Activated CD4-positive, alpha-beta T cell treated with anti-CD3 and anti-CD28 coated beads for 48 hours (primary cell): ENCODE results near the gene NAIF1.
A peak's percentile ranks its signal among the peaks of the same experiment; 100 is the strongest.
"Not testable (repeated sequence)": the region's sequence is repeated elsewhere in the genome, so short reads cannot be mapped to it uniquely, and the experiment has no call there.

Experiments
- DNase-seq: peaks from one replicate; pipeline ENCODE4 v3.0.0-alpha.2; 2020

The NAIF1 gene

DNA sequence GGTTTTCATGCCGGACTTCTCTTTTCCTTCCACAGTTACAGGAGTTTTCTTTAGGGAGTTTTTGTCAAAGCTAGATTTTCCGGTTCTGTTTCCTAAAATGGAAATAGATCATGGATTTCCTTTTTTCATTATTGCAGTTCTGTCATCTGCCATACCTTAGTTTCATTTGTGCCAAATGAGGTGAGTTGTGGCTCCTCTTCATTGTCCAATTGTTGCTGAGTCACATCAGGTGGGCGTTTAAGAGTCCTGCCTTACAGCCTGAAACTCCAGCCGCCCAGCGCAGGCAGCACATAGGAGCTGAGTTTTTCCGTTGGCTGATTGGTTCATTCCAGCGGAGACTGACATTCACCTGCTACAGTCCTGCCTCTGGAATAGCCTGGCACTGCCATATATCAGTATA, 15.0 kb upstream of the NAIF1 start:
- DNase-seq: no peak

- no peak for DNase-seq
These were observed 13.9 kb upstream of the NAIF1 start for GRCh38 chr9:128081056-128081455.

- no peak for DNase-seq
These were observed 13.1 kb upstream of the NAIF1 start for GRCh38 chr9:128080206-128080605.

GRCh38 chr9:128078504-128079434, 11.6 kb upstream of the NAIF1 start:
- DNase-seq: no peak

GRCh38 chr9:128077847-128078503, 10.9 kb upstream of the NAIF1 start:
- no peak for DNase-seq

DNA sequence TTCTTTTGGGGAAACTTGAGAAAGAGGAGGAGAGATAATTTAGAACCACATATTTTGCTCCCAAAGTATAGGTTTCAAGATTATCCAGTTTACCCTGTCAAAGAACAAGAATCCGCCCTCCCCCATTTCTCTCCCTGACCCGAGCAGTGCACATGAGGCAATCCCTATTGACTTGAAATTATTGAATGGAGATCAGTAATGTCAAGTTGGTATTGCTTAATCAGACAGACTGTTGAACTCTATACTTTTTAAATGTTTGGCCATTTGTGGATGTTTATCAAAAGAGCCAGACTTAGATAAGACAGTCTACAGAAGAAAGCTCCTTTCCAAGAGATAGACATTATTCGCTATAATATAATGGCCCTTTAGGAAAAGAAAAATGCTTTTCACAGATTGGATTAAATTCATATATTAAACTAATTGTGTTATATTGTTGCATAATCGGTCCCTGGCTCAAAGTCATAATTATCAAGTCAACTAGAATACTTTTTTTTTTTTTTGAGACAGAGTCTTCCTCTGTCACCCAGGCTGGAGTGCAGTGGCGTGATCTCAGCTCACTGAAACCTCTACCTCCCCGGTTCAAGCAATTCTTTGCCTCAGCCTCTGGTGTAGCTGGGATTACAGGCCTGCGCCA, 6.2 kb upstream of the NAIF1 start:
- no peak for DNase-seq

- DNase-seq: peak; percentile 68
These were observed 5.3 kb upstream of the NAIF1 start for GRCh38 chr9:128072144-128073021.

DNA sequence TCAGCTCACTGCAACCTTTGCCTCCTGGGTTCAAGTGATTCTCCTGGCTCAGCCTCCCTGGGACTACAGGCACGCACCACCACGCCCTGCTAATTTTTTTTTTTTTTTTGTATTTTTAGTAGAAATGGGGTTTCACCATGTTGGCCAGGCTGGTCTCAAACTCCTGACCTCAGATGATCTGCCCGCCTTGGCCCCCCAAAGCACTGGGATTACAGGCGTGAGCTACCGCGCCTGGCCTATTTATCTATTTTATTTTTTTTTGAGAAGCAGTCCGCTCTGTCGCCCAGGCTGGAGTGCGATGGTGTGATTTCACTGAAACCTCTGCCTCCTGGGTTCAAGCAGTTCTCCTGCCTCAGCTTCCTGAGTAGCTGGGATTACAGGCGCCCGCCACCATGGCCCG, 4.4 kb upstream of the NAIF1 start:
- DNase-seq: not testable (repeated sequence)

DNA sequence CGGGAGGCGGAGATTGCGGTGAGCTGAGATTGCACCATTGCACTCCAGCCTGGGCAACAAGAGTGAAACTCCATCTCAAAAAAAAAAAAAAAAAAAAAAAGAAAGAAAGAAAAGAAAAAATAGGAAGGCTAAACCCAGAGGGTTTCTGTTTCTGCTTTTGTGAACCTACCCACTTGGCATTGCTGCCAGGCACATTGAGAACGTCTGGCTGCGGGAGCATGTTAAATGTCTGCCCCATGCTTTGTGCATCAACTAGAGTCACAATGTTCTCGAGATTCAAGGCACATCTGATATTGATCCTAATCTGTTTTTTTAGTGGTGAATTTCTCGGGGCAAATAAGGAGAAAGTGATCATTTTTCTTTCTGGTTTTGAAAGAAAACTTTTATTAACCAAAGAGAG, 3.8 kb upstream of the NAIF1 start:
- no peak for DNase-seq

DNA sequence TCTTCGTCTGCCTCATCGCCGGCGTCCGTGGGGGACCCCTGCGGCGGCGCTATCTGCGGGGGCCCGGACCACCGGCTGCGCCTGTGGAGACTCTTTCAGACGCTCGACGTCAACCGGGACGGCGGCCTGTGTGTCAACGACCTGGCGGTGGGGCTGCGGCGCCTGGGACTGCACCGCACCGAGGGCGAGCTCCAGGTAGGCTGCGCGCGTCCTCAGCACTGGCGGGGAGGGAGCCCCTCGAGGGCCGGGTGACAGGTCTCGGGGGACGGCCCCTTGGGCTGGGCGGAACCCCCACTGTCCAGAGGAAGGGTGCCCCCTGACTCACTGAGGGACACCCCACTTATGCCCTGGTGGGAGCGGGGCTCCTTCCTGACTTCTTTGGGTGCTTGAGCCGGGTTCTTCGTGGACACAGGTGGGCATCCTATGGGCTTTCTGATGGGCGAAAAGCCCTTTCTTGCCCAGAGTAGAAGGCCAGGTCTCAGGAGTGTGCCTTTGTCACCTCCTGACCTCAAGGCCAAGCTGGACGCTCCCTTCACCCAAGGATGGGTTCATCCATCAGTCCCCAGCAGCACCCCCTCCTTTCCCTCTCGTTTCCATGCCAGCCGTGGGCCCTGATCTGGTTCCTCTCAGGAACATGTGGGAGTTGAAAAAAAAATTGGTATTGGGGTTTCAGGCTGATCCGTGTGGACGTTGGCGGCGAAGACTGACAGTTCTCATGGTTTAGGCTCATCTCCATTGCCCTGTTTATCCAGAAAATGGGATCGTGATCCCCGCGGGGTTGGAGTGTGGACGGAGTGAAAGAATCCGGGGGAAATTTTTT, 1.5 kb upstream of the NAIF1 start:
- DNase-seq: peak; percentile 54

DNA sequence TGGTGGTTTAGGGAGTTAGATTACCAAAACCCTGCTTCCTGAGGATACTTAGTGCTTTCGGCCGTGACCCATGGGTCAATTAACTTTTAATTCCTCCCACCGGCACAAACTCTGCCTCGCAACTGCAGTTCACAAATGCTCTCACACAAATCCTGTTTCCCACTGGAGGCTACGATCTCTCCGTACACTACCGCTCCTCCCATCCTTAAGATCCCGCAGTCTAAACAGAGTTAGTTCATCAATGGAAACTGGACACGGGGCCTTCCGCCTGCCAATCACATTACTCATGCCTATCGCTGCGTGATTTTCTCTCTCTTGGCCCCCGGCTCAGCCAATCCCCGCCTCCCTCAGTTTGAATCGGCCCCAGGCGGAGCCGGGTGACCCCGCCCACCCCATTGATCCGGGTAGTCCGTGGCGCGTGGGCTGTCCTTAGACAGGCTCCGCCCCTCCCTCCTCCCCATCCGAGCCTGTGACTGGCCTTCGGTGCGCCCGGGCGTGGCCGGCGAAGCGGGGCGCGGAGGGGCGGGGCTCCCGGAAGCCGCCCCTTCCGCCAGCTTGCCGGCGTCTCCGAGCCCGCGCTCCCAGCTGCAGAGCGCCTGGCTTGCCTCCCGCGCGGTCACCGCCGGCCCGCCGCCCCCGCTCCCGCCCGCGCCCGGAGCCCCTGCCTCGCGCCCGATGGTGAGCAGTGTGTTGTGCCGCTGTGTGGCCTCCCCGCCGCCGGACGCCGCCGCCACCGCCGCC, 695 bp upstream of the NAIF1 start, which contains the start of gene SLC25A25:
Gene SLC25A25 (plus strand): TSS at position 588 of the 741 bp plus-strand sequence. CDS start 88 bp downstream, at position 676.
- peak; percentile 100 for DNase-seq

DNA sequence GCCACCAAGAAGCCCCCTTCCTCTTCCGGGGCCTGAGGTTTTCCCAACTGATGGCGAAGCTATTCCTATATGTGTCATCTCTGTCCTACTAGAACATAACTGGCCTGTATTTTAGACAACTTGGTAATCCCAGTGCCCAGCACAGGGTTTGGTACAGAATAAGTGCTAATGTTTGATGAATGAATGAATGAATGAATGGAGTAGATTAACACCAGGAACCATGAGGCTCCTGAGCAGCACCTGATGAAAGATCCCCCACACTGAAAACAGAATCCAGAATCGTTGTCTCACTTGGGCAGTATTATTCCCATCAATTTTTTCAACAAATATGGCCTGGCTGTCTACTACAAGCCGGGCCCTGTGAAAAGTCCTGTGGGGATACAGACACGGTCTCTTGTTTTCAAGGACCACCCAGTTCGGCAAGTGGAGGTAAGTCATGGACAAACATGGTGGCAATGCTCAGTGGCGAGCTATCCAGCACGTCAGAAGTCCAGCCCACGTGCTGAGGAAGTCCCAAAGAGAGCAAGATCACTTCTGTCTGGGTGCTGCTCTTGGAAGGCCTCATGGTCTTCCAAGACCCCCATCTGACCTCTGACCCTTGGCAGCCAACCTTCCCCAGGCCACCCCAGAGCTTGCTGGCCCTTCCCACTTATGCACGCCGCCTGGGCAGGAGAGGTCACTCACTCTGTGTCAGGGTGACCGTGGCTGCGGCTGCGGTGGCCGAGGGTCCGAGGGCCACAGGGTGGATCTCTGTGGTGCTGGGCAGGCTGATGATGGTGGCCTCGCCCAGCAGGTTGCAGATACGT, 1.0 kb downstream of the NAIF1 start:
- DNase-seq: no peak

DNA sequence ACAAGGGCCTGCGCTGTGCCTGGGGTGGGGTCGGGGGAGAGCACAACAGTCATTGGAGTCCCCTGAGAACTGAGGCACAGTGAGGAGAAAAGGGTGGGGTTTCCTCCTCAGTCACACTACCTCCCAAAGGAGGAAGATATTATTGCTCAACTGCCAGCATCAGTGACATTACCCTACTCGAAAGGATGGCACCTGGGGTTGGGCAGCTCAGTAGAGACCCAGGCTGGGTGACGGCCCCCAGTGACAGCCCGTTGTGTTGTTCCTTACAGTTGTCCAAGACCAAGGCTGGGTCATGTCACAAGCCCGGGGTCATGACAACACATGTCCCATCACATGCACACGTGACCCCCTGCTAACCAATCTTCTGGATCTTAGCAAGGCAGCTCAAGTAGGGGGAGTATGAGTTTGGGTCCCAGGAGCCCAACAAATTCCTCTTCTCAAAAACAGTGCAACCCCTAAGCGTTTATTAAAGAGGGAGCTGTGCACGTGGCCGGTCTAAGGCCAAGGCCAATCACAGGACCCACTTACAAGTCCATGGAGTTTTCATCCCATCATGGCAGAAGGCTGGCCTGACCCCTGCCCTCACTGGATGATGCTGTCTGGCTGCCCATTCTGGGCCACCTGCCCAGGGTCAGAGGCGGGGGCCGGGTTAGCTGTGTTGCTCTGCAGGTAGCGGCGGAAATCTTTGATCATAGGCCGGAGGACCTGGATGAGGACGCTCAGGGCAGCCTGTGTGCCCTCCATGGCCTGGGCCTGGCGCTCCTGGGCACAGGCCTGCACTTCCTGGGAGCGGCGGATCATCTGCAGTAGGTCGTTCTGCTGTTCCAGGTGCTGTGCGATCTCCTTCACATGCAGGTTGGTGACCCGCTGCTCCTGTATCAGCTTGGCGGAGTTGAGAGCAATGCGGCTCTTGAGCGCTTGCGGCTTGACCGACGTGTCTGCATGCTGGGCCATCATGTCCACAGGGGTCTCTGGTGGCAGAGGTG, 4.0 kb downstream of the NAIF1 start:
- DNase-seq: no peak

DNA sequence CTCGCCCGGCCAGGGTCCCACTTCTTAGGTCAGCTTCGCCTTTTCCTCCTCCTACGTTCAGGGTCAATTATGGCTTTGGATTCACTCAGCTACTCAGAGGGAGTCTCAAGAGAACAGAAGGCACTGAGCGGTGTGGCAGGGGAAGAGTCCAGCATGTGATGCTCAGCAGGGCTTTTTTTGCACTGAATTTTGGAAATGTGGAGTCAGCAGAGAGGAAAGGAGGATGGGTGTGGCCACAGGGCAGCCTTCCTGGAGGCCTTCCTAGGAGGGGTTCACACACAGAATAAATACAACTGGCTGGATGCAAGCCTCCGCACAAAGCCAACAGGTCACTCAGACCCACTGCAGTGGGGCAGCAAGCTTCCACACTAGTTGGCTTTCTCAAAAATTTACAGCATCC, 4.8 kb downstream of the NAIF1 start:
- DNase-seq: no peak

- DNase-seq: peak; percentile 18
These were observed 5.7 kb downstream of the NAIF1 start for GRCh38 chr9:128061275-128061960.

DNA sequence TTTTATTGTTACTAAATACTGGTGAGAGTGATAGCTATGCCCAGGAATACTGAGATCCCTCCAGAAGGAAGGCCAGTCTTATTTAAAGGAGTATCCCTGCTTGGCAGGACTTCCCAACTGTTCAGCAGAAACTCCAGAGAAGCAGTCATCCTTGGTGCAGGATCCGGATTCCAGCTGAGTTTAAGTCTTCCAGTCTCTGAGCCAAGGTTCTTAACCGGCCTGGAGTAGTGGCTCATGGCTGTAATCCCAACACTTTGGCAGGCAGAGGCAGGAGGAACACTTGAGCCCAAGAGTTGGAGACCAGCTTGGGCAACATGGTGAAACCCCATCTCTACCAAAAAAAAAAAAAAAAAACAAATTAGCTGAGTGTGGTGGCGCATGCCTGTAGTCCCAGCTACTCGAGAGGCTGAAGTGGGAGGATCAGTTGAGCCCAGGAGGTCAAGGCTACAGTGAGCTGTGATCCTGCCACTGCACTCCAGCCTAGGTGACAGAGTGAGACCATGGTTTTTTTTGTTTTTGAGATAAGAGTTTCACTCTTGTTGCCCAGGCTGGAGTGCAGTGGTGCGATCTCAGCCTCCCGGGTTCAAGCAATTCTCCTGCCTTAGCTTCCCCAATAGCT, 7.6 kb downstream of the NAIF1 start:
- no peak for DNase-seq

DNA sequence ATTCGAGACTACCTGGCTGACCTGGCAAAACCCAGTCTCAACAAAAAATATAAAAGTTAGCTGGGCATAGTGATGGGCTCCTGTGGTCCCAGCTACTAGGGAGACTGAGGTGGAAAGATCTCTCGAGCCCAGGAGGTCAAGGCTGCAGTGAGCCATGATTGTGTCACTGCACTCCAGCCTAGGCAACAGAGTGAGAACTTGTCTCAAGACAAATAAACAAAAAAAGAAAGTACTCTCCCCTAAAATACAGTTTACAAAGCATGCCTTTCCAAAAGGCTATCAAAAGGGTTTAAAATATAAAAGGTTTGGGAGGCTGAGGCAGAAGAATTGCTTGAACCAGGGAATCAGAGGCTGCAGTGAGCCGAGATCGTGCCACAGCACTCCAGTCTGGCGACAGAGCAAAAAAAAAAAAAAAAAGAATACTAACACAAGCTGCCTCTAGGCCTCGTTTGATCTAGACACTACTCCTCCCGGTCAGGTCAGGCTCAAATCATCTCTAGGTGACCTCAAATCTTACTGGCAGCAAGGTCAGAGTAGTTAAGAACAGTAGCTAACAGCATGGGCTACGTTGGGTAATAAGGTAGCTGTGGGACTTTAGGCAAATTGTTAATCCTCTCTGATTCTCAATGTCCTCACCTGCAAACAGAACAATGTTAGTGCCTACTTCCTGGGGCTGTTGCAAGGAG, 9.3 kb downstream of the NAIF1 start:
- DNase-seq: no peak
